HEK293T (cell line): ENCODE results near the gene TMEM43.

Source experiments
- ARNT ChIP-seq: fragments of 450-650 bp; IDR thresholded peaks from 2 replicates; pipeline ENCODE4 v1.6.1; 2017; ENCODE audit warnings: mild to moderate bottlenecking
- BHLHE40 ChIP-seq: fragments of 450-650 bp; IDR thresholded peaks from 2 replicates; pipeline ENCODE4 v1.6.1; 2016; ENCODE audit warnings: mild to moderate bottlenecking, moderate library complexity, borderline replicate concordance
- ELF4 ChIP-seq: fragments of 450-650 bp; IDR thresholded peaks from 2 replicates; pipeline ENCODE4 v1.6.1; 2017; ENCODE audit warnings: antibody characterized with exemption
- FOXA1 ChIP-seq: fragments of 450-650 bp; IDR thresholded peaks from 2 replicates; pipeline ENCODE4 v1.6.1; 2016; ENCODE audit warnings: mild to moderate bottlenecking
- FOXK2 ChIP-seq: fragments of 450-650 bp; IDR thresholded peaks from 2 replicates; pipeline ENCODE4 v1.6.1; 2016; ENCODE audit warnings: mild to moderate bottlenecking
- FOXM1 ChIP-seq: fragments of 450-650 bp; IDR thresholded peaks from 2 replicates; pipeline ENCODE4 v1.6.1; 2017; ENCODE audit warnings: mild to moderate bottlenecking, borderline replicate concordance
- HDGF ChIP-seq: fragments of 450-650 bp; IDR thresholded peaks from 2 replicates; pipeline ENCODE4 v1.6.1; 2017; ENCODE audit warnings: antibody characterized with exemption, borderline replicate concordance
- LEF1 ChIP-seq: fragments of 450-650 bp; IDR thresholded peaks from 2 replicates; pipeline ENCODE4 v1.6.1; 2017; ENCODE audit warnings: mild to moderate bottlenecking, borderline replicate concordance
- PKNOX1 ChIP-seq: fragments of 450-650 bp; IDR thresholded peaks from 2 replicates; pipeline ENCODE4 v1.6.1; 2016
- SP1 ChIP-seq: fragments of 450-650 bp; IDR thresholded peaks from 2 replicates; pipeline ENCODE4 v1.6.1; 2017
- SUZ12 ChIP-seq: fragments of 450-650 bp; IDR thresholded peaks from 2 replicates; pipeline ENCODE4 v1.6.1; 2016; ENCODE audit warnings: mild to moderate bottlenecking
- TARDBP ChIP-seq: fragments of 450-650 bp; IDR thresholded peaks from 2 replicates; pipeline ENCODE4 v1.6.1; 2016
- ZNF384 ChIP-seq: fragments of 450-650 bp; IDR thresholded peaks from 2 replicates; pipeline ENCODE4 v1.6.1; 2016

DNA sequence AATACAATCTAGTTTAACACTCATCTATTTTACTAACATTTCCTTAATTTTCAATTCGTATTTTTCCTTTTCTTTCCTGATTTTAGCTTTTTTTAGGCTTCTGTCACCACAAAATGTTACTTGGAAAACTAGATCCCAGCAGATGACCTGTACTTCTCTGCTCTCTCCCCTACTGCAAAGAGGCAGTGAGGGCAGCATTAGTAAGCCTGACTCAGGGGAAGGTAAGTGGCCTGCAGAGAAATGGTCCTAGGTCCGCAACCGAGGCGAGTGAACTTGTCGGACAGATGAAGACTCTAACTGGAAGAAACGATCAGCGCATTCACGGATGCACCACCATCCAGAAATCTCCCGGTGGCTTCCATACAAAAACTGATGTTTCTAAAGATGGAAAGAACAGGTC lies 20.4 kb downstream of the TMEM43 start:
- no peak for TF ChIP-seq BHLHE40
- TF ChIP-seq FOXM1: no peak
- TF ChIP-seq SP1: no peak
- no peak for TF ChIP-seq ELF4
- TF ChIP-seq FOXK2: no peak
- no peak for TF ChIP-seq PKNOX1
- TF ChIP-seq SUZ12: no peak
- TF ChIP-seq FOXA1: no peak
- no peak for TF ChIP-seq ARNT
- TF ChIP-seq TARDBP: no peak
- TF ChIP-seq ZNF384: no peak
- TF ChIP-seq LEF1: no peak
- TF ChIP-seq HDGF: no peak
